Neural progenitor cell (in vitro differentiated cells): ENCODE results near the gene GJC3. TPM values are rescaled to one million over a fixed set of nuclear protein-coding genes. Genes with fewer than 3 reads are reported as not detected.
A peak's percentile ranks its signal among the peaks of the same experiment; 100 is the strongest.
"Not testable (repeated sequence)": the region's sequence is repeated elsewhere in the genome, so short reads cannot be mapped to it uniquely, and the experiment has no call there.

ENCODE experiments used
- DNase-seq: peaks from one replicate; pipeline ENCODE4 v3.0.0-alpha.2; 2016; ENCODE audit warnings: low spot score
- H2AFZ ChIP-seq: fragments of 200-600 bp; sonication (generic); replicated peaks from 2 replicates; pipeline ENCODE4 v1.6.1; 2016; ENCODE audit warnings: antibody characterized with exemption
- H3F3A ChIP-seq: fragments of 200-600 bp; sonication (generic); 2 replicates; pipeline ENCODE4 v1.6.1; 2016; ENCODE audit warnings: antibody characterized with exemption, low read depth
- H3K27ac ChIP-seq: fragments of 200-600 bp; sonication (generic); 2 replicates; pipeline ENCODE4 v1.5.1; 2016; ENCODE audit warnings: mild to moderate bottlenecking
- H3K27me3 ChIP-seq: fragments of 200-600 bp; sonication (generic); 2 replicates; pipeline ENCODE4 v1.6.1; 2016; ENCODE audit warnings: mild to moderate bottlenecking, moderate library complexity
- H3K36me3 ChIP-seq: fragments of 200-600 bp; sonication (generic); 2 replicates; pipeline ENCODE4 v1.5.1; 2016
- H3K4me1 ChIP-seq: fragments of 200-600 bp; sonication (generic); 2 replicates; pipeline ENCODE4 v1.6.1; 2016; ENCODE audit warnings: mixed run types
- H3K4me2 ChIP-seq: fragments of 200-600 bp; sonication (generic); 2 replicates; pipeline ENCODE4 v1.6.1; 2016
- H3K4me3 ChIP-seq: fragments of 200-600 bp; sonication (generic); 2 replicates; pipeline ENCODE4 v1.5.1; 2016
- H3K79me2 ChIP-seq: fragments of 200-600 bp; sonication (generic); 2 replicates; pipeline ENCODE4 v1.6.1; 2016; ENCODE audit warnings: low read depth
- H3K9ac ChIP-seq: fragments of 200-600 bp; sonication (generic); 2 replicates; pipeline ENCODE4 v1.6.1; 2016
- H3K9me3 ChIP-seq: fragments of 200-600 bp; sonication (generic); 2 replicates; pipeline ENCODE4 v1.5.1; 2016; ENCODE audit warnings: low read depth
- H4K20me1 ChIP-seq: fragments of 200-600 bp; sonication (generic); 2 replicates; pipeline ENCODE4 v1.6.1; 2016; ENCODE audit warnings: low read depth
- H3K27ac Mint-ChIP-seq: 3 replicates; pipeline ENCODE4 v1.8.0; 2021; ENCODE audit warnings: mixed read lengths
- H3K27me3 Mint-ChIP-seq: 2 replicates; pipeline ENCODE4 v1.8.0; 2022; ENCODE audit warnings: low read depth, mild to moderate bottlenecking, inconsistent platforms, moderate library complexity, mixed read lengths; ENCODE audit not compliant: insufficient read depth
- H3K36me3 Mint-ChIP-seq: 3 replicates; pipeline ENCODE4 v1.8.0; 2021; ENCODE audit warnings: mixed read lengths
- H3K4me1 Mint-ChIP-seq: 3 replicates; pipeline ENCODE4 v1.8.0; 2021; ENCODE audit warnings: mixed read lengths
- H3K4me3 Mint-ChIP-seq: 3 replicates; pipeline ENCODE4 v1.8.0; 2021; ENCODE audit warnings: mild to moderate bottlenecking, moderate library complexity, mixed read lengths
- H3K9me3 Mint-ChIP-seq: 3 replicates; pipeline ENCODE4 v1.8.0; 2020; ENCODE audit warnings: mixed read lengths
- EZH2 ChIP-seq: fragments of 200-600 bp; sonication (generic); IDR thresholded peaks from 2 replicates; pipeline ENCODE4 v1.6.1; 2017; ENCODE audit warnings: antibody characterized with exemption, mild to moderate bottlenecking, moderate library complexity
- EZH2phosphoT487 ChIP-seq: fragments of 200-600 bp; sonication (generic); IDR thresholded peaks from 2 replicates; pipeline ENCODE4 v1.6.1; 2017; ENCODE audit warnings: antibody characterized with exemption
- total RNA-seq: library from RNA; depleted of rRNA; stranded (reverse); fragments of >200 nt; gene quantifications from 2 replicates; pipeline ENCODE4 v1.2.3, GENCODE V29; 2015; ENCODE audit warnings: low replicate concordance
- TF ChIP-seq, protein P1 (sequence below): fragments of 200-600 bp; sonication (generic); IDR thresholded peaks from 2 replicates; pipeline ENCODE4 v1.5.1; 2017; ENCODE audit warnings: antibody characterized with exemption, mild to moderate bottlenecking

Gene GJC3
- total RNA-seq, 1 donor from 2014 or later, result 0.34 TPM

DNA sequence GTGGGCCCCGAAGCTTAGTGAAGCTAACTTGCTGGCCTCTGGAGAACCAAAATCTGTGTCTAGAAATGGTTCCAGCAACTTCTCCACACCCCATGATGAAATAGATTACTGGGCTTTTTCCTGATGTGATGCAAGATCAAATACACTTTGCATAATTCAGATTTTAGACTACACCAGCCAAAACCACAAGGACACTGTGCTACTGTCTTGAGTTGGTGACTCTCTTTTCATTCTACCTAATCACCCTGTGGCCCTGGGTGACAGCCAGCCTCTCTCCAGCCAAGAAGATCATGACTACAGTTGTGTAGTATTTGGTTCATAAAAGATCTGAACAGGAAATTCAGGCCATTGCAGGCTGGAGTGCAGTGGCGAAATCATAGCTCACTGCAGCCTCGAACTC lies 24.2 kb upstream of the GJC3 start:
- H3K27ac ChIP-seq, result no peak overlapping the region
- Mint-ChIP-seq H3K36me3 (no peaks in the 10 kb centered on the region), H3K9me3 (peaks cover 7% of the 10 kb centered on the region), H3K4me1 (no peaks in the 10 kb centered on the region), H3K4me3 (no peak overlapping the region), H3K27me3 (peaks cover 2% of the 10 kb centered on the region), H3K27ac (no peak overlapping the region)
- H3K4me2 ChIP-seq, result no peak overlapping the region
- TF ChIP-seq EZH2, result no peak
- TF ChIP-seq, protein P1, sequence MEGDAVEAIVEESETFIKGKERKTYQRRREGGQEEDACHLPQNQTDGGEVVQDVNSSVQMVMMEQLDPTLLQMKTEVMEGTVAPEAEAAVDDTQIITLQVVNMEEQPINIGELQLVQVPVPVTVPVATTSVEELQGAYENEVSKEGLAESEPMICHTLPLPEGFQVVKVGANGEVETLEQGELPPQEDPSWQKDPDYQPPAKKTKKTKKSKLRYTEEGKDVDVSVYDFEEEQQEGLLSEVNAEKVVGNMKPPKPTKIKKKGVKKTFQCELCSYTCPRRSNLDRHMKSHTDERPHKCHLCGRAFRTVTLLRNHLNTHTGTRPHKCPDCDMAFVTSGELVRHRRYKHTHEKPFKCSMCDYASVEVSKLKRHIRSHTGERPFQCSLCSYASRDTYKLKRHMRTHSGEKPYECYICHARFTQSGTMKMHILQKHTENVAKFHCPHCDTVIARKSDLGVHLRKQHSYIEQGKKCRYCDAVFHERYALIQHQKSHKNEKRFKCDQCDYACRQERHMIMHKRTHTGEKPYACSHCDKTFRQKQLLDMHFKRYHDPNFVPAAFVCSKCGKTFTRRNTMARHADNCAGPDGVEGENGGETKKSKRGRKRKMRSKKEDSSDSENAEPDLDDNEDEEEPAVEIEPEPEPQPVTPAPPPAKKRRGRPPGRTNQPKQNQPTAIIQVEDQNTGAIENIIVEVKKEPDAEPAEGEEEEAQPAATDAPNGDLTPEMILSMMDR, result no peak
- no peak for TF ChIP-seq EZH2phosphoT487
- H3K27me3 ChIP-seq, result no peaks in the 10 kb centered on the region
- peaks cover 4% of the 10 kb centered on the region for H3K9me3 ChIP-seq
- H3K79me2 ChIP-seq, result no peaks in the 10 kb centered on the region
- H3K4me1 ChIP-seq, result no peaks in the 10 kb centered on the region
- no peaks in the 10 kb centered on the region for H3K36me3 ChIP-seq
- no peak for DNase-seq
- no peaks in the 10 kb centered on the region for H4K20me1 ChIP-seq
- no peak overlapping the region for H3K4me3 ChIP-seq
- H2AFZ ChIP-seq, result no peak overlapping the region
- no peaks in the 10 kb centered on the region for H3F3A ChIP-seq
- H3K9ac ChIP-seq, result no peak overlapping the region

DNA sequence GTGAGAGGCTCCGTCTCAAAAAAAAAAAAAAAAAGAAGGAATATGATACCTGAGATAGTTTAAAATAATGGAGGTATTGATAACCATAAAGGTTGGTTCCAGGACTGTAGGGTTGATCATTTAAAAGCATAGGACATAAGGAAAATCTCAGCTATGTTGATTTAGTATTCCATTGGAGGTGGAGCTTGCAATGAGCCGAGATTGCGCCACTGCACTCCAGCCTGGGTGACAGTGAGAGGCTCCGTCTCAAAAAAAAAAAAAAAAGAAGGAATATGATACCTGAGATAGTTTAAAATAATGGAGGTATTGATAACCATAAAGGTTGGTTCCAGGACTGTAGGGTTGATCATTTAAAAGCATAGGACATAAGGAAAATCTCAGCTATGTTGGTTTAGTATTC lies 23.2 kb upstream of the GJC3 start:
- not testable (repeated sequence) for H2AFZ ChIP-seq, H3K4me2 ChIP-seq, H3K9me3 Mint-ChIP-seq, H3K36me3 Mint-ChIP-seq, H3F3A ChIP-seq, H3K9me3 ChIP-seq, H3K36me3 ChIP-seq, H3K27ac Mint-ChIP-seq, DNase-seq, H3K27ac ChIP-seq, H3K79me2 ChIP-seq, H3K27me3 ChIP-seq, H3K4me1 ChIP-seq, H3K9ac ChIP-seq, H4K20me1 ChIP-seq, H3K27me3 Mint-ChIP-seq, H3K4me3 ChIP-seq, H3K4me1 Mint-ChIP-seq, H3K4me3 Mint-ChIP-seq

DNA sequence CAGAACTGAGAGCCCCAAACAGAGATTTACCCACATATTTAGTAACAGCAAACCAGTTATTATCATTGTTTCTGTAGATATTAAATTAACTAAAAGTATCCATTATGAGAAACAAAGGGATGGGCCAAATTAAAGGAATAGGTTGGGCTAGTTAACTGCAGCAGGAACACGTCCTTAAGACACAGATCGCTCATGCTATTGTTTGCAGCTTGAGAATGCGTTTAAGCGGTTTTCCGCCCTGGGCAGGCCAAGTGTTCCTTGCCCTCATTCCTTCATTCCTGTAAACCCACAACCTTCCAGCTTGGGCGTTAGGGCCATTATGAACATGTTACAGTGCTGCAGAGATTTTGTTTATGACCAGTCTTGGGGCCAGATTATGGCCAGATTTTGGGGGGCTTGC lies 21.4 kb upstream of the GJC3 start:
- H3F3A ChIP-seq, H3K4me3 Mint-ChIP-seq, H3K27ac ChIP-seq, H3K4me1 Mint-ChIP-seq, H3K27ac Mint-ChIP-seq, H3K27me3 Mint-ChIP-seq, H3K9ac ChIP-seq, H2AFZ ChIP-seq, H3K36me3 Mint-ChIP-seq, H3K4me2 ChIP-seq, H3K79me2 ChIP-seq, H3K9me3 Mint-ChIP-seq, H3K36me3 ChIP-seq, H4K20me1 ChIP-seq, H3K27me3 ChIP-seq, H3K4me1 ChIP-seq, H3K9me3 ChIP-seq, H3K4me3 ChIP-seq, DNase-seq: not testable (repeated sequence)

DNA sequence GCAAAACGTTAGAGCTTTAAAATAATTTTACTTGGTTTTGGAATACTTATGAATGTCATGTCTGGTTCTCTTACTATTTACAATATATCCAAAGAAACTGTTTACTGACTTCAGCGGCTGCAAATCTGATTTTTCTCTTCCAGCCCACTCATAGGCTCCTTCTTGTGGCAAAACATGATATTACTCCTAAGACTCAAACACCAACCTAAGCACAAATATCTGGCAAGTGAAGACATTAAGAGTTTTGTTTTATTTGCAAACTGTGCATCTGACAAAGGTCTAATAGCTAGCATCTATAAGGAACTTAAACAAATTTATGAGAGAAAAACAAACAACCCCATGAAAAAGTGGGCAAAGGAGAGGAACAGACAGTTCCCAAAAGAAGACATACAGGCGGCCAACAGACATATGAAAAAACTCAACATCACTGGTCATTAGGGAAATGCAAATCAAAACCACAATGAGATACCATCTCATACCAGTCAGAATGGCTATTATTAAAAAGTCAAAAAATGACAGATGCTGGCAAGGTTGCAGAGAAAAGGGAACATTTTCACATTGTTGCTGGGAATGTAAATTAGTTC lies 20.3 kb upstream of the GJC3 start:
- H2AFZ ChIP-seq, result no peak overlapping the region
- H3K4me1 ChIP-seq, result no peaks in the 10 kb centered on the region
- no peak overlapping the region for H3K4me2 ChIP-seq
- no peak overlapping the region for H3K4me3 ChIP-seq
- TF ChIP-seq EZH2phosphoT487, result no peak
- TF ChIP-seq, protein P1, result peak; percentile 31
- no peak overlapping the region for H3K9ac ChIP-seq
- Mint-ChIP-seq H3K36me3 (no peaks in the 10 kb centered on the region), H3K4me1 (no peaks in the 10 kb centered on the region), H3K4me3 (no peak overlapping the region), H3K9me3 (peaks cover 8% of the 10 kb centered on the region), H3K27me3 (no peaks in the 10 kb centered on the region), H3K27ac (no peak overlapping the region)
- H3K27me3 ChIP-seq, result no peaks in the 10 kb centered on the region
- no peak overlapping the region for H3K27ac ChIP-seq
- H3K9me3 ChIP-seq, result peaks cover 4% of the 10 kb centered on the region
- DNase-seq, result no peak
- no peaks in the 10 kb centered on the region for H3F3A ChIP-seq
- no peaks in the 10 kb centered on the region for H4K20me1 ChIP-seq
- H3K36me3 ChIP-seq, result no peaks in the 10 kb centered on the region
- no peaks in the 10 kb centered on the region for H3K79me2 ChIP-seq
